ENCODE data around the gene POLR1E.

Gene POLR1E

GRCh38 chr9:37534412-37534811, 48.7 kb downstream of the POLR1E start:
- no peak overlapping the region for H3K4me2 ChIP-seq (ENCODE audit: low read length)
- H3K4me1 ChIP-seq (ENCODE audit: control insufficient read depth, low read length), result 0 out of 2 replicates have a peak, but pooled peaks cover 3% of the 10 kb centered on the region
- H3K79me2 ChIP-seq (ENCODE audit: control insufficient read depth, low read length), result no peaks in the 10 kb centered on the region
- H3F3A ChIP-seq (ENCODE audit: control insufficient read depth, insufficient read depth), result no peaks in the 10 kb centered on the region
- H3K9me2 ChIP-seq (replicated peaks; ENCODE audit: control insufficient read depth, low read length), result no peaks in the 10 kb centered on the region
- no peak overlapping the region for H3K4me3 ChIP-seq (ENCODE audit: low read length)
- H3K36me3 ChIP-seq (ENCODE audit: control insufficient read depth, low read length), result peaks cover 25% of the 10 kb centered on the region
- H3K27ac ChIP-seq (ENCODE audit: low read depth, low read length), result no peak overlapping the region
- no peaks in the 10 kb centered on the region for H3K9me3 ChIP-seq (ENCODE audit: control insufficient read depth, insufficient read depth, low read length)
- no peak for TF ChIP-seq EZH2phosphoT487 (IDR thresholded peaks at IDR 0.05; ENCODE audit: borderline replicate concordance, low read length)
- TF ChIP-seq CTCF (IDR thresholded peaks at IDR 0.05; ENCODE audit: low read depth, low read length, poor library complexity, severe bottlenecking), result no peak
- H4K20me1 ChIP-seq (ENCODE audit: control insufficient read depth, insufficient read depth, low read depth, low read length), result no peaks in the 10 kb centered on the region
- H3K27me3 ChIP-seq (ENCODE audit: control insufficient read depth, low read length), result no peaks in the 10 kb centered on the region

GRCh38 chr9:37534901-37535300, 49.2 kb downstream of the POLR1E start:
- H3K36me3 ChIP-seq (ENCODE audit: control insufficient read depth, low read length), result peaks cover 25% of the 10 kb centered on the region
- H3K4me3 ChIP-seq (ENCODE audit: low read length), result no peak overlapping the region
- 0 out of 2 replicates have a peak, but pooled peaks cover 7% of the 10 kb centered on the region for H3K4me1 ChIP-seq (ENCODE audit: control insufficient read depth, low read length)
- TF ChIP-seq EZH2phosphoT487 (IDR thresholded peaks at IDR 0.05; ENCODE audit: borderline replicate concordance, low read length) (no peak), CTCF (IDR thresholded peaks at IDR 0.05; ENCODE audit: low read depth, low read length, poor library complexity, severe bottlenecking) (no peak)
- no peak overlapping the region for H3K4me2 ChIP-seq (ENCODE audit: low read length)
- no peaks in the 10 kb centered on the region for H3K27me3 ChIP-seq (ENCODE audit: control insufficient read depth, low read length)
- H3K9me3 ChIP-seq (ENCODE audit: control insufficient read depth, insufficient read depth, low read length), result no peaks in the 10 kb centered on the region
- H3K27ac ChIP-seq (ENCODE audit: low read depth, low read length), result no peak overlapping the region
- H3F3A ChIP-seq (ENCODE audit: control insufficient read depth, insufficient read depth), result no peaks in the 10 kb centered on the region; the same call in 1 of the 2 replicates
- H3K79me2 ChIP-seq (ENCODE audit: control insufficient read depth, low read length), result no peaks in the 10 kb centered on the region
- H3K9me2 ChIP-seq (replicated peaks; ENCODE audit: control insufficient read depth, low read length), result no peaks in the 10 kb centered on the region
- H4K20me1 ChIP-seq (ENCODE audit: control insufficient read depth, insufficient read depth, low read depth, low read length), result no peaks in the 10 kb centered on the region

- Histone ChIP-seq H3K9me2 (replicated peaks; ENCODE audit: control insufficient read depth, low read length) (no peaks in the 10 kb centered on the region), H3K36me3 (ENCODE audit: control insufficient read depth, low read length) (peaks cover 28% of the 10 kb centered on the region), H3K4me2 (ENCODE audit: low read length) (no peak overlapping the region), H3K27ac (ENCODE audit: low read depth, low read length) (no peak overlapping the region), H4K20me1 (ENCODE audit: control insufficient read depth, insufficient read depth, low read depth, low read length) (no peaks in the 10 kb centered on the region), H3K4me1 (ENCODE audit: control insufficient read depth, low read length) (0 out of 2 replicates have a peak, but pooled peaks cover 3% of the 10 kb centered on the region), H3K79me2 (ENCODE audit: control insufficient read depth, low read length) (no peaks in the 10 kb centered on the region), H3K4me3 (ENCODE audit: low read length) (no peak overlapping the region), H3F3A (ENCODE audit: control insufficient read depth, insufficient read depth) (no peaks in the 10 kb centered on the region; the same call in 1 of the 2 replicates), H3K27me3 (ENCODE audit: control insufficient read depth, low read length) (no peaks in the 10 kb centered on the region), H3K9me3 (ENCODE audit: control insufficient read depth, insufficient read depth, low read length) (no peaks in the 10 kb centered on the region)
- TF ChIP-seq EZH2phosphoT487 (IDR thresholded peaks at IDR 0.05; ENCODE audit: borderline replicate concordance, low read length), result no peak
- TF ChIP-seq CTCF (IDR thresholded peaks at IDR 0.05; ENCODE audit: low read depth, low read length, poor library complexity, severe bottlenecking), result no peak
These were observed 52.4 kb downstream of the POLR1E start for GRCh38 chr9:37538099-37538498.
